Activated T-cell treated with anti-CD3 and anti-CD28 coated beads for 24 hours (primary cell): ENCODE measurements around the gene RAC2.
"Not testable (repeated sequence)": the region's sequence is repeated elsewhere in the genome, so short reads cannot be mapped to it uniquely, and the experiment has no call there.

Source experiments
- DNase-seq: peaks from one replicate; pipeline ENCODE4 v3.0.0-alpha.2; 2020; ENCODE audit warnings: low read depth

The RAC2 gene

DNA sequence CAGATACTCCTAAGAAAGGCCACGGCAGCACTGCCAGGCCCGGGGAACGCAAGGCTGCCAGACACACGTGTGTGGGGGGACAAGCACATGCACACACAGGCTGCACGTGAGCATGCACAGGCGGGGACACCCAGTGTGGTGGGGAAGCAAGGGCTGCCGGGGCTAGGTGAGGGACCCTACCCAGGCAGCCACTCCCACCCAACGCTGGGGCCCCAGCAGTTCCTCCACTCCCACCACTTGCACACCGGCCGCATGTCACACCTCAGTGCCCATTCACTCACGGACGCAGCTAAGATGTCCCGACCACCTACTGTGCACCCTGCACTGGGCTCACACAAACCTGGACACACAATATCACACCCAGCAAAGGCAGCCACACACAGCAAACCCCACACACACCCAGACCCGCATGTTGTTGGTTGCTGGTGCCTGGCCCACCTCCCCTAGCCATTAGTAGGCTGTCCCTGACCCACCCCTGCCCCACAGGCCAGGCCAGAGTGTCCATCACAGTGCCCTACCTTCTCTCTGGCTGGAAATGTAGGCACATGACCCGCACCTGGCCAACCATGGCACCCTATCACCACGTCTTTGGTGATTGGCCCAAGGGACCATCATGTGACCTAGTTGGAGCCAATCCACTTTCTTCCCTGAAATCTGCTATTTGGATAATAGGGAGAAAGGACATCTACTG is 40.6 kb downstream of the RAC2 start:
- no peak for DNase-seq

DNA sequence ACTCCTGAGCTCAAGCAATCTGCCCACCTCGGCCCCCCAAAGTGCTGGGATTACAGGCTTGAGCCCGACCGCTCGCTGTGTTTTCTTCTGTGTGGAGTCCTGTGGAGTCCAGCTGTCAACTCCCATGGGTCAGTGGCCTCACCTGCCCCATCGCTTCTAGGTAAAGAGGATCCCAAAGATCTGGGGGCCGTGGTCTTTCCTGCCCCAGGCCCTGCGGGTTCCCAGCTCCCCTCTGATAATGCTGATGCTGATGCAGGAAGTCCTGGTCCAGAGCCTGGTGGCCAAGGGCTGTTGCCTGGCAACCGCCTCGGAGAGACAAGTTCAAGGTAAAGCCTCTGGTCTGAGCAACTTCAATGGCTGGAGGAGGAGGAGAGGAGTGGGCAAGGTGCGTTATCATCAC is 41.4 kb downstream of the RAC2 start:
- no peak for DNase-seq

DNA sequence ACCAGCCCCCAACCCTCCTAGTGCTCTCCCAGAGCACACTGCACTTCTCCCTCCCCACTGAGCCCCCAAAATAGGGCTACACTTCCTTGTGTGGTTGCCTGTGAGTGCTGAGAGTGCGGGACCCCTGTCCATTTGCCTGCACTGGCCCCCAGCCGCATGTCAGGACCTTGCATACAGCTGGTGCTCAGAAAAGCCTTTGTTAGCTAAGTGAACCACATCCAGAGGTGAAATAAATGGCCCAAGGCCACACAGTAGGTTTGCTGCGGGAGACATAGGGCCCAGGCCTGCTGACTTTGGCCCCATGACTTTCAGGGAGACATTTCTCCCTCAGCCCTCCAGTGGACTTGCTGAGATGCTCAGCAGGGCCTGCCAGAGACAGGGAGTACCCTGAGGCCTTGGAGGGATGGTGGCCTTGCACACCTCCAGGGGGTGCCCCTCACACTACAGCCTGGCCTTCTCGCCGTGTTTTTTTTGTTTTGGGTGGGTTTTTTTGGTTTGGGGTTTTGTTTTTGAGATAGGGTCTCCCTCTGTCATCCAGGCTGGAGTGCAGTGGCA is 42.0 kb downstream of the RAC2 start:
- no peak for DNase-seq

DNA sequence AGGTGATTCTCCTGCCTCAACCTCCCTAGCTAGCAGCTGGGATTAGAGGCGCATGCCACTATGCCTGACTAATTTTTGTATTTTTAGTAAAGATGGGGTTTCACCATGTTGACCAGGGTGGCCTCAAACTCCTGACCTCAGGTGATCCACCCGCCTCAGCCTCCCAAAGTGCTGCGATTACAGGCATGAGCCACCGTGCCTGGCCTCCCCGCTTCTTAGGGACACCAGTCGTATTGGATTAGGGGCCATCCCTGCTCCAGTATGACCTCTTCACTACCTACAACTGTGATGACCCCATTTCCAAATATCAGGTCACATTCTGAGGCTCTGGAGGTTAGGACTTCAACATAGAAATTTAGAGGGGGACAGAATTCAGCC is 42.6 kb downstream of the RAC2 start:
- DNase-seq = not testable (repeated sequence)

DNA sequence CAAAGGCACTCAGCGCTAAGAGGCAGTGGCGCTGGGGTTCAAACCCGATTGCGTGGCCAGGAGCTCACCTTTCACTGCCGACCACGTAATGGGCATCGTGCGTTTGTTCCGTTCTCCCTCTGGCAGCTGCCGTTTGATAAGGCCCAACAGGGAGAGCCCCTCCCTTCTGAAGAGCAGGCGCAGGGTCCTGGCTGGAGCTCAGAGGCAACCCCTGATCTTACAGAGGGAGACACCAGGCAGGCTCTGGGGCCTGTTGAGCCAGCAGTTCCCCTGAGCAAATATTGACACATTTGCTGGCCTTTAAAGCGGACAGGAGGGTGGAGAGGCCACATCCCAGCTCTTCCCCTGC is 44.3 kb downstream of the RAC2 start:
- DNase-seq = no peak

DNA sequence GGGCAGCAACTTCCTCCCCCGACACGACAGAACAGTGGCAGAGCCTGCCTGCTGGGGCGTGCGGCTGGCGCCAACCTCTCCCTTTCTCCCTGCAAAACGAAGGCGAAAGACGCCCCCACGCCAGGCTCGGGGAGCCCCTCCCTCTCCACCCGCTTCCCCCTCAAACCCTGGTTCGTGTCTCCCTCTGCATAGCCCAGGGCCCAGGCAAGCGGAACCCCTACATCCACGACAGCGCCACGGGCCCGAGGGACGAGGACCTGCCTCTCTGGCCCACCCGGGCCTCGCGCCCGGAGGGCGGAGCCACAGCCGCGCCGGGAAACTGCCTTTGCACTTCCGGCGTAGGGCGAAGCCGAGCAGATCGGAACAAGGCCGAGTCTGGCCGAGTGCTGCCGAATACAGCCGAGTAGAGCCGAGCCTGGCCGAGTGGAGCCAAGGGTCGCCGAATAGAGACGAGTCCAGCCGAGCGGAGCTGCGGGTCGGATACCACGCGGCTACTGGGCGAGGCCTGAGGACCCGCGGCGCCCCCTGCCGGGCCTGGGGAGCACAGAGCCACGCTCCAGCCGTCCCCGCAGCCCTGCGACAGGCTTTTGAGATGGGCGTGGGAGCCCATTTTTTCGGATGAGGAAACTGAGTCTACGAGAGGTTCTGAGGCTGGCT is 44.8 kb downstream of the RAC2 start:
- DNase-seq = peak; percentile 100

DNA sequence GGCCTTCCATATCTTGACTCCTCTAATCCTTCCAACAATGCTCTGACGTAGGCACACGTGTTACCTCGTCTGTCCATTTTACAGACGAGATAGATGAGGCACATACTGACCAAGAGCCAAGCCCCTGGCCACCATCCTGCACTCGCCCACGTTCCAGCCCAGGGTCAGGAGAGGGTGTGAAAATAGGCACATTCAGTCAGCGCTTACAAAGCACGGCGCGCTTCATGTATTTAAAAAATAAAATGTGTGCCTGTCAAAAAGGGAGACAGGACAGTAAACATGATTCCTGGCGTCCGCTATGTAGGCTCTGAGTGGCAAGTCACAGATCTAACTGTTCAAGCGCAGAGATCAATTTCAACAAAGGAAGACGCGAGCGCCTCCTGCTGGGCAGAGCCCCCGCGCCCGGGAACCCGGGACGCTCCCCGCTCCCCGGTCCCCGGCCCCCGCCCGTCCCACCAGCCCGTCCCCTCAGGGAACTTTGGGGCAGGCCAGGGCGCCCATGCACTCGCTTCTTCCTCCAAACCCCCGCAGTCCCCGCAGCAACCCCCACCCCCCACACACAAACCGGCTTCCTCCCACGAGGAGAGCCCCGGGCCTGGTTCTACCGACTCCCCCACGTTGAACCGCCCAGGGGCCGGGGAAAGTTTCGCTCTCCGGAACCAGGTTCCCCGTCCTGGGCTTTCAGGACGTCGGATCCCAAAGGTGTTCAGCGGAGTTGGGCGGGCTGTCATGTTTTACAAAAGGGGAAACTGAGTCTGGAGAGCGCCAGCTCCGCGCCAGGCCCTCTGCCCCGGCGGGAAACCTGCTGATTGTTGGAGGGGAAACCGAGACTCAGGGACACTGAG is 45.6 kb downstream of the RAC2 start:
- peak; percentile 89 for DNase-seq

DNA sequence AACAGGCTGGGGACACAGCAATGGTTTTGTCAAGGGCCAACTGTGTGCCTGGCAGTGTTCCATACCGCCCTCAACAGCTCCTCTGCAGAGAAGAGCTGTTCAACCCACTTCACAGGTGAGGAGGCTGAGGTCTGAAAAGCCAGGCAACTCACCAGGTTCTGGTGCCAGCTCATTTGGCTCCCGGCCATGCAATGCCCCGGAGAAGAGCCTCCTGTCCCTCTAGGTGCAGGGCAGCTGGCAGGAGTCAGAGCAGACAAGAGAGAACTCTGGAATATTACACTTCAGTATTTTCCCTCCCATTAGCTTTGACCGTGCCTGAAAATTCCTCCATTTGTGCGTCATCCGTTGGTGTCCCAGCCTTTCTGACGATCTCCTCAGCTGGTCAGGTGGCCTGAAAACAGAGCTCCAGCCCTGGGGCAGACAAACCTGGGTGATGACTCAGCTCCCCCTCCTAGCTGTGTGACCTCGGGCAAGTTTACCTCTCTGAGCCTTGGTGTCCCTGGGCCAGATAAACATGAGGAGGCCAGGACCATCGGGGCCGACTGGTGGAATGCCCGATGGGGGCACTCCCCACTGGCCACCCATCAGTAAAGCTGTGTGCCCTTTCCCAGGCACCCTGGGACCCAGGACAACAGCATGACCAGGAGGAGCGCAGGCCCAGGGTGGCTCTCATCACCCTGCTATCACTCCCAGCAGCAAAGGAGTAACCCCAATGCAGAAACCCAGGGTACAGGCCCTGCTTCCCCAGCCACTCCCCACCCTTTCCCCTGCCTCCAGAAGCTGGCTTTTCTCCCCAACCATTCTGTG is 46.4 kb downstream of the RAC2 start:
- no peak for DNase-seq

DNA sequence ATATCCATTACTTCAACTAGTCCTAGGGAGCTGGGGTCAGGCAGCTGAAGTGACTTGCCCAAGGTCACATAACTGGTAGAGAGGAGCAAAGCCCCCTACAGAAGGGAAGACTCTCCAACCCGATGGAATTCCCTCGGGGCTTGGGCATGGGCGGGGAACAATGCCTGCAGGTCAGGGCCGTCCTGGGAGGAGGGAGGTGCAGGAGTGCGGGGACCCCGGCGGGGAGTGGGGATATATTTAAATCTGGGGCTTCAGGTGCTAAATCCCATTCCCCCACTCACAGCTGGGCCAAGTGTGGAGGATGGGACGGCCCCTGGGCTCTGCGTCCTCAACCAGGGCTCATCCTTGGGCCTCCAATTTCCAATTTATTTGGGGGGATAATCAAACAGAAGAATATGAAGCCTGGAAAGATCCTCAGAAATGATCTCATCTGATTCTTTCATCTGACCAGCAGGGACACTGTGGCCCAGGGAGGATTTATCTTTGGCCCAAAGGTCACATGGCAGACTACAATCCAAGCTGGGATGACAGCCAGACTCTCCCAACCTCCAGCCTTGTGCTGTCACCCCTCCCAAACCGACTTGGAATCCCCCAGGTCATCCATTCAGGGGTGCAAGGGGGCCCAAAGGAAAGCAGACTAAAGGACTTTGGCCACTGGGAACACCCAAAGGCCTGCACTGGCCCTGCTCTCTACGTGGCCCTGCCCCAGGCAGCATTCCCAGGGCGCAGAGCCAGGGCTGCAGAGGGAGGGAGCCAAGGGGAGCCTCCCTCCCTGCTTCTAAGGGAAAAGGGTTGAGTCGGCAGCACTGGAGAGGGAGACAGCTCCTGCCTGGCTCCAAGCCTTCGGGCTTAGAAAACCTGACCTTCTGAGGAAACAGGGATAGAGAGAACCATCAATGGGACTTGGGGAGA is 47.3 kb downstream of the RAC2 start:
- DNase-seq = no peak

DNA sequence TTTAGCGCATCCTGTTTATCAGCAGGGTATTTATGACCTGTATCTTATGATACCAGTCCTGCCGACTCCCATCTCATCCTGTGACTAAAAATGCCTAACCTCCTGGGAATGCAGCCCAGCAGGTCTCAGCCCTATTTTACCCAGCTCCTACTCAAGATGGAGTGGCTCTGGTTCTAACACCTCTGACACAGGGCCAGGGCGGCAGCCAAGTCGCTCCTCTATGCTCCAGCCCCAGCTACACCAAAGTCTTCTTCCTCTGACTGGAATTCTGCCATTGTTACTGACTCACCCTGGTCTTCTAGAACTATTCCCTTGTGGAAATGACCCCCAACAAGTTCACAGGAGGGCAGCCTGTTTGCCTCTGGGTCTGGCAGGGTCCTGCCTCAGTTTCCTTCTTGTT is 48.1 kb downstream of the RAC2 start:
- no peak for DNase-seq

DNA sequence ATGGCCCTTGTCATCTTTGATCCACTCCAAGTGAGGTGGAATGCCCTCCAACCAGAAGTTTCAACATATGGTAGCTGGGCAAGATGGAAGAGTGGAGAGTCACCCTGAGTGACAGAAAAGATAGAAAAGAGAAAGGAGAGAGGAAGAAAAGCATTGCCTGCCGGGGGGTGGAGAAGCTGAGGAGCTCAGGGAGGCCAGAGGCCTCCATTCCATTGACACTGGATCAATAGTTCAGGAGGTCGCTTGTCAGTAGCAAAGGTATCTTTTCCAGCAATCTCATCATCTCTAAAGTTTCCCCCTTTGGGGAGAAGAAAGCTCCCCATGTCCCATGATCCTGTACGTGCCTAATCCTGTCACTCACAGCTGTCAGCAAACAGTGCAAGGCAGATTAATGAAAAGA is 49.3 kb downstream of the RAC2 start:
- no peak for DNase-seq

DNA sequence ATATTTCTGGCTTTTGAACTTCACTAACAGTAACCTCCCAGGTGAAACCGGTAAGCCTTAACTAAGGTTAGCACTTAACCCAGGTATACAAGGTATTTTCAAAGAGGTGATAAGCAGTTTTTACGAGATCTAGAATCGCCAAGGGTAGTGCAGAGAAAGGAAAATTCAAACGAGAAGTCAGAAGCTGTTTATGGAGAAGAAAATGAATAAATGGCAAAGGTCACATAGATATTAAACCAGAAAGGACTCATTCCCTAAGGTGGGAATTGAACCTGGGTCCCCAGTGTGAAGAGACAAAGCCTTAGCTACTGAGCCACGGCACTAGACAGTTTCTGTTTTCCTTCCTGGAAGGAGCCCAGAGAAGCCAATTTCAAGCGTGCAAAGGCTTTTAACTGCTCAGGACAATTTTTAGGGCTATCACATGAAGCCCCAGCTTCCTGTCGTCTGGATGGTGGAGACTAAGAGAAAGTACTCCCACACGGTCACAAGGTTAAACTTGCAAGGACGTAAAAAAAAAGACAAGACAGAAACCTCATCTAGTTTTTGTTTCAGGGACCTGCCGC is 50.4 kb downstream of the RAC2 start:
- peak; percentile 54 for DNase-seq

DNA sequence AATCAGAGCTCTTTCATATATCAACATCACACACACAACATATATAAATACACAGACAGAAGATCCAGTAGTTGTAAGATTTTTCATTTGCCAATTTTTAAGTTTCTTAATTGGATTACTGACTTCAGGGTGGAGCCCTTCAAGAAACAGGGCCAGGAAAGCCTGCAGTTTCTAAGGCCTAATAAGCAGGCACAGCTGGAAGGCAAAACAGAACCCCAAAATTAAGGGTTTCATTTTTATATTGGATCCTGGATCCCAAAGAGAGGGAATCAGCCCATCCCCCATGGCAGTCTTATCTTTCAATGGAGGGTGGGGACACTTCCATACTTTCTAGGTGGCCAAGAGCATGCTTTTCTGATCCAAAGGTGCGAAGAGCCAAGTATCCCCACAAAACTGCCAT is 51.3 kb downstream of the RAC2 start:
- no peak for DNase-seq

DNA sequence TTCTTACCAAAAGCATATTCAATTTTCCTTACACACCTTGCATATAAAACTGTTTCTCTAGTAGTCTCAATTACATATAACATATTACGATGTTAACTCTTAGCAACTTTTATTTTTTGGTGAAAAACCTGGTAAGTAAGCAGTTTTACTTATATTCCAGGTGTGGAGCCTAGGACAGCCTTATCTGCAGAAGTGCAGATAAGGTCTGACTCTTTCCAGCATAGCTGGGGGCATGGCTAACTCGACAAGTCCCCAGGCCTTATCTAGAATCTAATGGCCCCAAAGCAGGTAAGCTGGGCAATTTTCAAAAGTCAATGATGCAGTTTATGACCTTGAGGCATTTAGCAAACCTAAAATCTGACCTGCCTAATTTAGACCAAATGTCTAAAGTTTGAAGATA is 51.9 kb downstream of the RAC2 start:
- no peak for DNase-seq

DNA sequence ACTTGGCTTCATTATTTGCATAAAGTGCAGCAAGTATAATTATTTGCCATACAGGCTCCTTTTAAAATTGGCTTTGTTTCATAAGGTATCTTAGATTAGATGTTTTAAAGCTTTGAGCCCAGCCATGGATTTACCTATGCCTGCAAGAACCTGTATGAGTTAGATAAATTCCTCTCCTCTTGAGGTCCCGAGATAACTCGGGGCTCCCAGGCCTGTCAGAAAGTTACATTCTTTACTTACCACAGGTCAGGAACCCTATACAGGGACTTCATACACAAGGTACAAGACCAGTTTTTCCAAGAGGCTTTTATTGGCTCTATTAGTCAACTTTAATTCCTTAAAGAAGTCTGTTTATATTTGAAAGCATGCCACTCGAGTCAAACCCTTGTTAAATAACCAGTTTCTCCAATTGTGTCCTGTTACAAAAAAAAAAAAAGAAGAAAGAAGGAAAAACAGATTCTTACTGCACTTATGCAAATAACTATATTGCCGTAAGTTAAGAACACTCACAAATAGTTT is 53.7 kb downstream of the RAC2 start:
- no peak for DNase-seq

DNA sequence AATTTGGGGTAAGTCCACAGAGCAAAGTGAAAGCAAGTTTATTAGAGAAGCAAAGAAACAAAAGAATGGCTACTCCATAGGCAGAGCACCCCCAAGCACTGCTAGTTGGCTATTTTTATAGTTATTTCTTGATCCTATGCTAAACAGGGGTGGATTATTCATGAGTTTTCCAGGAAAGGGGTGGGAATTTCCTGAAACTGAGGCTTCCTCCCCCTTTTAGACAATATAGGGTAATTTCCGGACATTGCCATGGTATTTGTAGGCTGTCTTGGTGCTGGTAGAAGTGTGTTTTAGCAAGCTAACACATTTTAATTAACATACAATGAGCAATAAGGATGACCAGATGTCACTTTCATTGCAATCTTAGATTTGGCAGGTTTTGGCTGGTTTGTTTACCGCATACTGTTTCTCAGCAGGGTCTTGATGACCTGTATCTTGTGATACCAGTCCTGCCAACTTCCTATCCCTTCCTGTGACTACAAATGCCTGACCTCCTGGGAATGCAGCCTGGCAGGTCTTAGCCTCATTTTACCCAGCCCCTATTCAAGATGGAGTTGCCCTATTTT is 55.1 kb downstream of the RAC2 start:
- DNase-seq = no peak

DNA sequence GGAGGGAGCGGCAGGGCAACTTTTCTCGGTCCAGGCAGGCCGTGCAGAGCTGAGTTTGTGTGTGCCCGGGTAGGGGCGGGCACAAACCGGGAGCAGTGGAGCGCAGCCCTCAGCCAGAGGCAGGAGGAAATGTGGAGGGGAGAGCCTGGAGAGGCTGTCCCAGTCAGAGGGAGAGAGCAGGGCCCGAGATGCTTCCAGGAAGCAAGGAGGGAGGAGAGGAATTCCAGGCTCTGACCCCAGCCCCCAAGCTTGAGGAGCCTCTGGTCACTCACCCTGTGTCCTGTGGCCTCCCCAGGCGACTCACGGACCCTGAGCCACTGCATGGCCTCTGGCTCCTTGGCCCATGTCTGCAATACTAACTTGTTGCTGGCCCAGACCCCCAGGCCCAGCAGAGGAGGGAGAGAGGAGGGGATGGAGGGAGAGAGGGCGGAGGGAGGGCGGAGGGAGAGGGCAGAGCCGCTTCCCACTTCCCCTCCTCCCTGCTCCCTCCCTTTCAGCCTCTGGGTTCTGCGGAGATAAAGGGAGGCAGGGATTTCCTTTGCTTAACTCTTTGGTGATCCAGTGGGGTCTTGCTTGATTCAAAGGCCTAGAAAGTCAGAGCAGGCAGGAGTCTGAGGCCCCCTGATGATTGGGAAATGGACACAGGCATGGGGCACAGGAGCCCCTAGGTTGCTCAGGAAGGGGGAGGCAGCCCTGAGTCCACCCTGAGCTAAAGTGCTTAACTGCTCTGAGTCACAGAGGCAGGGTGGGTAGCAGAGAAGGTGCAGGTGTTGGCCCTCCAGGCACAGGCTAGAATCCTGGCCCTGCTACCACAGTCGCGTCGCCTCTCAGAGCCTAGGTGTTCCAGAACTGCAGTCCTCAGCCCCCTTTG is 55.9 kb downstream of the RAC2 start, which contains the start of gene C1QTNF6:
C1QTNF6 (minus strand) TSS at position 357 of the 871 bp plus-strand sequence; CDS start at position 323, 34 bp downstream.
- DNase-seq = no peak

DNA sequence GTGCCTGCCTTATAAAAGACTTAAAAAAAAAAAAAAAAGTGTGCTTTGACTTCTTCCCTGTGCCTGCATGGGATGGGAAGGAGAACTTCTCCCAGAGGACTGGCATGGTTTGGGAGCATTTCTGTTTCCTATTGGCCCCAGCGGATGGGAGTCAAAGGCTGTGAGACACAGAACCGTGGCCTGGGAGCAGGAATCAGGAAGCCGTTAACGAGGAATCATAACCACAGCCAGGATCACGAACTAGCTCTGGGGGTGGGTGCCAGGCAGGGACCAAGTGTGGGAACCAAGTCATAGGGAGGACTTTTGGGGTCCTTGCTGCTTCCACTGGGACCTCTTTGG is 56.5 kb downstream of the RAC2 start:
- no peak for DNase-seq

DNA sequence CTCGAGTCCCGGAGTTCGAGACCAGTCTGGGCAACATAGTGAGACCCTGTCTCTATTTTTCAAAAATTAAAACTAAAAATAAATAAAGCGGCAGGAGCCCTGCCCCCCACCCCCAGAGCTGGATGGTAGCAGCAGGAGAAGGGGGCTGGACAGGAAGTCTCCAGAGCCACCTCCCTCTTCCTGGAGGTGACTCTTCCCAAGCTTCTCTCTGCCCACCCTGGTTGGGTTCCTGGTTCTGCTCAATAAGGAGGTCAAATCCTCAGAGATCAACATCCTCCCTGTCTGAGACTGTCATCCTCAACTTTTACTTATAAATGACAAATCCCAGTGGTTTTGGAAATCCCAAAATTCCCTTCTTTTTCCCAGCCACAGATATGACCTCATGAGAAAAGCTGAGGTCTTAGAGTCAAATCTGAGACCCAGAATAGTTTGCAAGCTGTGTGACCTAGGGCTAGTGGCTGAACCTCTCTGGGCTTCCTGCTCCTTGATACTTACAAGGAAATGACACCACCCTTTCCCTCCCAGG is 57.0 kb downstream of the RAC2 start:
- no peak for DNase-seq
